K562 (cell line): ENCODE measurements around the gene TEX22. TPM values are rescaled to one million over a fixed set of nuclear protein-coding genes. Genes with fewer than 3 reads are reported as not detected.

ENCODE experiments used
- AFF4 ChIP-seq: sonication (generic); formaldehyde crosslinking; IDR thresholded peaks from 2 replicates; pipeline ENCODE4 v1.8.0; 2023; ENCODE audit warnings: mild to moderate bottlenecking, missing genetic modification reagents
- MGA ChIP-seq: fragments of 450-650 bp; IDR thresholded peaks from 2 replicates; pipeline ENCODE4 v1.6.1; 2016; ENCODE audit warnings: mild to moderate bottlenecking, moderate library complexity
- NR4A1 ChIP-seq, 2 experiments: fragments of 250-450 bp in 1 of 2; fragments of 450-650 bp in 1 of 2; sonication (Bioruptor Pico) in 1 of 2; IDR thresholded peaks; 2 replicates each; pipeline versions ENCODE4 v1.4.0 to v1.6.1; 2016 to 2020; ENCODE audit warnings: mild to moderate bottlenecking in 2 of 2, missing compliant biosample characterization in 1 of 2, missing genetic modification characterization in 1 of 2, moderate library complexity in 1 of 2
- ZBTB11 ChIP-seq, 3 experiments: fragments of 200-800 bp in 1 of 3; fragments of 250-450 bp in 1 of 3; fragments of 450-650 bp in 1 of 3; sonication (Bioruptor Pico) in 1 of 3; sonication (Bioruptor generic) in 1 of 3; formaldehyde crosslinking in 1 of 3; IDR thresholded peaks; 2 replicates each; pipeline versions ENCODE4 v1.6.1 to v1.8.0; 2016 to 2022; ENCODE audit warnings: mild to moderate bottlenecking in 2 of 3, missing genetic modification characterization in 2 of 3, missing compliant biosample characterization in 1 of 3, moderate library complexity in 1 of 3
- polyA plus RNA-seq, 8 experiments: library from polyadenylated mRNA; depleted of rRNA in 4 of 8; stranded (reverse) in 5 of 8; unstranded in 3 of 8; fragments of >200 nt; fragmentation: Nextera tagmentation in 2 of 8; fragmentation: Illumina TruSeq in 1 of 8; extraction: Ambion mirVana in 2 of 8; extraction: Trizol in 1 of 8; gene quantifications; 2 replicates each; pipeline versions ENCODE4 v1.2.1 to v1.2.3, GENCODE V29; 2011 to 2014; ENCODE audit warnings: inconsistent platforms in 1 of 8, missing spikeins in 1 of 8
- total RNA-seq, 7 experiments: library from RNA; depleted of rRNA in 6 of 7; stranded (reverse); fragments of >200 nt in 6 of 7; fragmentation: Illumina TruSeq in 2 of 7; extraction: Trizol in 2 of 7; gene quantifications; 2 replicates each; pipeline versions ENCODE4 v1.2.1 to v1.2.3, GENCODE V29; 2011 to 2021; ENCODE audit warnings: low replicate concordance in 1 of 7
- TF ChIP-seq, protein P1 (sequence below): fragments of 250-450 bp; sonication (Bioruptor Pico); IDR thresholded peaks from 2 replicates; pipeline ENCODE4 v1.5.0; 2021

TEX22 gene
- total and polyA plus RNA-seq, 9 of the 15 experiments (the other 6 are each of a cell fraction or from before 2014, with no cell fraction given) = 0.04 to 1.7 (median 0.23) TPM; not detected in 2

DNA sequence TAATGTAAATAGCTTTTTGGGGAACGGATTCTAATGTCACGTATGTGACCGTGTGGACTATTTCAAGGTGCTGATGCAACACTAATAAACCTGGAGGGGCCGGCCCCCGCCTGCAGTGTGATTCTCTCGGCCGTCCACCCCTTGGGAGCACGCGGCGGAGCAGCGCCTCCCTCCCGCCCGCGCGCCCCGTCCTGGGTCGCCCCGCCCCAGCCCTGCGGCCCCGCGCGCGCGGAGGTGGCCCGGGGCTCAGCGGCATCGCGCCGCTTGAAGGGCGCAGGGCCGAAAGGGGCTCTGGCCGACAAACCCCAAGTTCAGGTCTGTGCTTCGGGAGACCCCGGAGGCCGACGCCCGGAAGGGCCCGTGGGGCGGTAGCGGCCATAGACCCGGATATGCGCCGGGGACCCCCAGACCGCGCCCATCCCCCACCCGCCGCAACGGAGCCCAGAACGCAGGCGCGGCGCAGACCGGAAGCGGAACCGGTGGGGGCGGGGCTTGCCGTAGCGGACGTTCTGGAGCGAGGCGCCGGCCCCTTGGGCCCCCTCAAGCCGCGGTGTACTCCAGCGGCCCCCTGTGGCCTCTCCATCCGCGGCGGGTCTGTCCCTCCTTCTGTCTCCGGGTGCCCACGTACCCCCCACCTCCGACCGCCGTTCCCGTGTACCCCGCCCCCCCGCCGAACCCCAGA lies at the start of gene TEX22 (continued):
- TF ChIP-seq ZBTB11 (CRISPR knock-in tag; IDR thresholded peaks at IDR 0.05) (peak in 2 of 3 experiments; percentile 51 to 80; a peak in 3 of 6 replicates), AFF4 (no peak), MGA (peak; percentile 93), NR4A1 (CRISPR knock-in tag; IDR thresholded peaks at IDR 0.05) (no peak), NR4A1 (tag; IDR thresholded peaks at IDR 0.05) (0 out of 2 replicates have a peak, but pooled peaks have one; percentile 58)
- TF ChIP-seq, protein P1, sequence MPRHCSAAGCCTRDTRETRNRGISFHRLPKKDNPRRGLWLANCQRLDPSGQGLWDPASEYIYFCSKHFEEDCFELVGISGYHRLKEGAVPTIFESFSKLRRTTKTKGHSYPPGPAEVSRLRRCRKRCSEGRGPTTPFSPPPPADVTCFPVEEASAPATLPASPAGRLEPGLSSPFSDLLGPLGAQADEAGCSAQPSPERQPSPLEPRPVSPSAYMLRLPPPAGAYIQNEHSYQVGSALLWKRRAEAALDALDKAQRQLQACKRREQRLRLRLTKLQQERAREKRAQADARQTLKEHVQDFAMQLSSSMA (CRISPR knock-in tag) = no peak
